Ovary (tissue), 3 donors: ENCODE data around the gene C22orf15.
A peak's percentile ranks its signal among the peaks of the same experiment; 100 is the strongest.

Source experiments
- CTCF ChIP-seq, 3 donors: fragments of 450-650 bp in 2 of 3; fragments of 200-600 bp in 1 of 3; IDR thresholded peaks; one replicate each; pipeline versions ENCODE4 v1.5.1 to v1.8.0; 2016 to 2022; ENCODE audit warnings: antibody characterized with exemption in 3 of 3, mild to moderate bottlenecking in 1 of 3
- EP300 ChIP-seq: sonication (generic); formaldehyde crosslinking; IDR thresholded peaks from one replicate; pipeline ENCODE4 v1.6.1; 2017; ENCODE audit warnings: antibody characterized with exemption
- POLR2A ChIP-seq: fragments of 450-650 bp; IDR thresholded peaks from one replicate; pipeline ENCODE4 v1.6.1; 2017; ENCODE audit warnings: antibody characterized with exemption, mild to moderate bottlenecking, moderate library complexity
- donor health status: DM: no; HTN: no; CAD: no.

- TF ChIP-seq CTCF (IDR thresholded peaks at IDR 0.05) (no peak), POLR2A (peak; percentile 82), EP300 (no peak)
Measured at GRCh38 chr22:23786752-23787599, 24.2 kb downstream of the C22orf15 start, which contains the start of gene SMARCB1.
